ENCODE data around the gene NLN.

GRCh38 chr5:65760504-65761275 lies 38.7 kb downstream of the NLN start:
- TF ChIP-seq, protein P1, sequence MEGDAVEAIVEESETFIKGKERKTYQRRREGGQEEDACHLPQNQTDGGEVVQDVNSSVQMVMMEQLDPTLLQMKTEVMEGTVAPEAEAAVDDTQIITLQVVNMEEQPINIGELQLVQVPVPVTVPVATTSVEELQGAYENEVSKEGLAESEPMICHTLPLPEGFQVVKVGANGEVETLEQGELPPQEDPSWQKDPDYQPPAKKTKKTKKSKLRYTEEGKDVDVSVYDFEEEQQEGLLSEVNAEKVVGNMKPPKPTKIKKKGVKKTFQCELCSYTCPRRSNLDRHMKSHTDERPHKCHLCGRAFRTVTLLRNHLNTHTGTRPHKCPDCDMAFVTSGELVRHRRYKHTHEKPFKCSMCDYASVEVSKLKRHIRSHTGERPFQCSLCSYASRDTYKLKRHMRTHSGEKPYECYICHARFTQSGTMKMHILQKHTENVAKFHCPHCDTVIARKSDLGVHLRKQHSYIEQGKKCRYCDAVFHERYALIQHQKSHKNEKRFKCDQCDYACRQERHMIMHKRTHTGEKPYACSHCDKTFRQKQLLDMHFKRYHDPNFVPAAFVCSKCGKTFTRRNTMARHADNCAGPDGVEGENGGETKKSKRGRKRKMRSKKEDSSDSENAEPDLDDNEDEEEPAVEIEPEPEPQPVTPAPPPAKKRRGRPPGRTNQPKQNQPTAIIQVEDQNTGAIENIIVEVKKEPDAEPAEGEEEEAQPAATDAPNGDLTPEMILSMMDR (IDR thresholded peaks at IDR 0.05) = peak in 9 of 12 donors; percentile 28 to 67 (median 53)
- TF ChIP-seq POLR2A (IDR thresholded peaks at IDR 0.05) = no peak
